Eye (tissue), 1 donor: ENCODE data around the gene ZNF284.
"Not testable (repeated sequence)": the region's sequence is repeated elsewhere in the genome, so short reads cannot be mapped to it uniquely, and the experiment has no call there.

ENCODE experiments used
- DNase-seq: peaks from one replicate; pipeline ENCODE4 v3.0.0-alpha.2; 2015

Gene ZNF284

GRCh38 chr19:44112802-44113137 lies 40.8 kb downstream of the ZNF284 start:
- no peak for DNase-seq

GRCh38 chr19:44113138-44113783 lies 41.3 kb downstream of the ZNF284 start, which contains the start of gene ZNF225:
ZNF225 (plus strand) TSS chr19:44113399; CDS start chr19:44115828, 2,429 bp downstream.
- peak; percentile 100 for DNase-seq

DNA sequence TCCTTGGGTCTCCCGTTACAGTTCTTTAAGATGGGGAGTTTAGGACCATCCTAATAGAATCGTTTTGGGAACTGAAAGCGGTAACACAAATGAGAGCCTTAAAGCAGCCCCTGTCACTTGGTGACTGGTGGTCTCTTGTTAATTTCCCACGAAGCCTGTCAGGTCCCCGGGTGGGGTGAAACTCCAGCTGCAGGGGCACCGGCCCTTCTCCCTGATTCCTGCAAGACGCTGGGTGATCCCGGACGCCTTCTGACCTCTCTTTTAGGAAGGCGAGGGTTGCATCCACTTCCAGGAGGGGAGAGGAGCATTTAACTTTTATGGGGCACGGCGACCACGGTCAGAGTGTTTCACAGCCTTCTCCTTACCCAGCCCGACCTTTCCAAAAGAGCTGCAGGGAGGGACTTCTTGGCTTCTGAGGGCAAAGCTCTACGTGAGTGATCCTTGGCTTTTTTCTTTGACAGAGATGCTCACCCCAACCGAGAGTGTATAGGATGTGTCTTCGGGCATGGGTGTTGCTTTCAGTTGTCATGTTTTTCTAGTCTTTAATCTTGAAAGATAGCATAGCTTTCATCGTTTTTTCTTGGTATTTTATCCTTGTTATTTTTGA lies 41.9 kb downstream of the ZNF284 start:
- no peak for DNase-seq

GRCh38 chr19:44121162-44121561 lies 49.2 kb downstream of the ZNF284 start:
- not testable (repeated sequence) for DNase-seq

- no peak for DNase-seq
Observed at GRCh38 chr19:44131955-44132354, 60.0 kb downstream of the ZNF284 start.
